ENCODE results near the gene SMYD3. TPM values are rescaled to one million over a fixed set of nuclear protein-coding genes. Genes with fewer than 3 reads are reported as not detected.

Gene SMYD3
- total and polyA plus RNA-seq, 9 of the 15 experiments (the other 6 are each of a cell fraction or from before 2014, with no cell fraction given), result 128 to 440 (median 197) TPM

DNA sequence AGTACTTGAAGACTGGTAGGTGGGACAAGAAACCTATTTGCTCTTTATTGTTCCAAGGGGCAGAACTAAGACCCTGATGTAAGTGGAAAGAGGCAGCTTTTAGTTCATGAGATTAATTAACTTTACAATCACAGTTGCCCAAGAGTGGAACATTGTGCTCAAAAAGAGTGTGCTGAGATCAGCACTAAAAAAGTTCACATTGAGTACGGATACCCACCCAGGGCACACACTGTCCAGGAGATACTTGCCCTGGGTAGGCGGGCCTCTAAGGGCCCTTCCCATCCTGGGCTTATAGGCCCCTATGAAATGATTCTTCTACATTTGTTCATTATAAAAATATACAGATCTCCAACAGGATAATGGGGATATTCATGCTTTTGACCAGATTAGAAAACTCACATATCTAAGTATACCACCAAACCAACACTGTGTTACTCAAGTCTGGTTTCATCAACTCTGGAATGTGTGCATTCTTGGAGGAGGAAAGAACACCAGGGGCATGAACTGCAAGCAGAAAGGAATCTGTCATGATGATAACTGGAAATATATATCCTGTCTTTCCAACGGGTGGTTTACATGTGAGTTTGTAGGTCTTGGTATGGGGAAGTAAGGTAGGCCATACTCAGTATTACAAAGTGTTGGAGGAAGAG is 626.2 kb downstream of the SMYD3 start:
- Histone ChIP-seq H4K20me1 (replicated peaks; ENCODE audit: control insufficient read depth, insufficient read depth, low read length) (no peaks in the 10 kb centered on the region), H3K4me1 (replicated peaks in 1 of 2; ENCODE audit: control insufficient read depth in 2 of 2, insufficient read depth in 2 of 2, low read length in 2 of 2) (peaks cover 5 to 9% of the 10 kb centered on the region in 2 experiments; a peak in 4 of 5 replicates), H3K9me3 (replicated peaks; ENCODE audit: control insufficient read depth, insufficient read depth, low read depth, low read length) (no peaks in the 10 kb centered on the region), H3K4me3 (no peak overlapping the region), H3K9me1 (ENCODE audit: control insufficient read depth, insufficient read depth, low read length) (no peaks in the 10 kb centered on the region), H3K9ac (ENCODE audit: insufficient read depth in 1 of 2, low read depth in 2 of 2, low read length in 2 of 2) (no peak overlapping the region), H3K27me3 (ENCODE audit: control insufficient read depth in 2 of 2, insufficient read depth in 2 of 2, low read length in 2 of 2) (no peaks in the 10 kb centered on the region; a peak in 1 of 5 replicates), H3K36me3 (ENCODE audit: control insufficient read depth, insufficient read depth, low read length) (peaks cover 55% of the 10 kb centered on the region), H3K4me2 (ENCODE audit: insufficient read depth, low read length) (no peak overlapping the region), H2AFZ (ENCODE audit: low read depth, low read length) (no peak overlapping the region), H3K27ac (ENCODE audit: extremely low read depth, low read depth, low read length) (no peak overlapping the region), H3K79me2 (ENCODE audit: control insufficient read depth, insufficient read depth, low read length) (peaks cover 6% of the 10 kb centered on the region; the same call in 1 of the 3 replicates)
- CTCF ChIA-PET (ENCODE audit: low intra/inter-chr PET ratio), result no interaction called here
- FAIRE-seq (no peak), ATAC-seq (no peak), DNase-seq (ENCODE audit: extremely low read depth in 1 of 4, low spot score in 3 of 4) (no peak)
- intact Hi-C loops (cut with micrococcal nuclease) (no loop called here), in situ Hi-C loops (cut with MboI) (no loop called here)
- POLR2A ChIA-PET, result interaction anchor here (1.2 kb wide), 1 partner anchor 22 kb away, joined by 5 read pairs; no protein-coding TSS in a partner anchor
- no TSS peak for BruUV-seq (replicated peaks)
- TF ChIP-seq TEAD2 (tag; IDR thresholded peaks at IDR 0.05) (no peak), FOXA1 (IDR thresholded peaks at IDR 0.05; ENCODE audit: borderline replicate concordance) (no peak), RUNX1 (IDR thresholded peaks at IDR 0.05; ENCODE audit: low read depth) (no peak), SP2 (IDR thresholded peaks at IDR 0.05; ENCODE audit: extremely low read depth, low read depth, low read length, poor library complexity, severe bottlenecking) (no peak), ARNT (IDR thresholded peaks at IDR 0.05) (no peak)
- TF ChIP-seq, protein P1, sequence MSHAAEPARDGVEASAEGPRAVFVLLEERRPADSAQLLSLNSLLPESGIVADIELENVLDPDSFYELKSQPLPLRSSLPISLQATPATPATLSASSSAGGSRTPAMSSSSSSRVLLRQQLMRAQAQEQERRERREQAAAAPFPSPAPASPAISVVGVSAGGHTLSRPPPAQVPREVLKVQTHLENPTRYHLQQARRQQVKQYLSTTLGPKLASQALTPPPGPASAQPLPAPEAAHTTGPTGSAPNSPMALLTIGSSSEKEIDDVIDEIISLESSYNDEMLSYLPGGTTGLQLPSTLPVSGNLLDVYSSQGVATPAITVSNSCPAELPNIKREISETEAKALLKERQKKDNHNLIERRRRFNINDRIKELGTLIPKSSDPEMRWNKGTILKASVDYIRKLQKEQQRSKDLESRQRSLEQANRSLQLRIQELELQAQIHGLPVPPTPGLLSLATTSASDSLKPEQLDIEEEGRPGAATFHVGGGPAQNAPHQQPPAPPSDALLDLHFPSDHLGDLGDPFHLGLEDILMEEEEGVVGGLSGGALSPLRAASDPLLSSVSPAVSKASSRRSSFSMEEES (CRISPR knock-in tag; IDR thresholded peaks at IDR 0.05), result no peak
- WGBS (ENCODE audit: insufficient coverage, low coverage, missing lambda C conversion rate), result 72% methylated on average over 3 of the region's 3 CpGs

Data from K562 (cell line).